ENCODE measurements around the gene HSPA4L. TPM values are rescaled to one million over a fixed set of nuclear protein-coding genes. Genes with fewer than 3 reads are reported as not detected.

HSPA4L gene
- total RNA-seq, 1 experiment from 2014 or later = 5.5 TPM

DNA sequence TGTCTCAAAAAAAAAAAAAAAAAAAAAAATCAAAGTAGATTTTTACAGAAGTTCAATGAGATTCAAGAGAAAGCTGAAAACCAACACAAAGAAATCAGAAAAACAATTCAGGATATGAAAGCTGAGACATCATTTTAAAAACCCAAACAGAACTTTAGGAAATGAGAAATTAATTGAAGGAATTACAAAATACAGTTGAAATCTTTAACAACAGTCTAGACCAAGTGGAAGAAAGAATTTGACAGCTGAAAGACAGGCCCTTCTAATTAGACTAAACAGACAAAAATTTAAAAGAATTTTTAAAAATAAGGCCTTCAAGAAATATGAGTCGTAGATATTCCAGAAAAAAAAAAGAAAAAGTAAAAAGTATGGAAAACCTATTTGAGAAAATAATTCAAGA, 64.6 kb downstream of the HSPA4L start:
- in situ Hi-C loops (cut with HindIII; ENCODE audit: low pct_unique_long_range_greater_than_20kb, low sequenced_read_pairs) = no loop called here
- DNase-seq (ENCODE audit: low read depth, low spot score) = no peak

DNA sequence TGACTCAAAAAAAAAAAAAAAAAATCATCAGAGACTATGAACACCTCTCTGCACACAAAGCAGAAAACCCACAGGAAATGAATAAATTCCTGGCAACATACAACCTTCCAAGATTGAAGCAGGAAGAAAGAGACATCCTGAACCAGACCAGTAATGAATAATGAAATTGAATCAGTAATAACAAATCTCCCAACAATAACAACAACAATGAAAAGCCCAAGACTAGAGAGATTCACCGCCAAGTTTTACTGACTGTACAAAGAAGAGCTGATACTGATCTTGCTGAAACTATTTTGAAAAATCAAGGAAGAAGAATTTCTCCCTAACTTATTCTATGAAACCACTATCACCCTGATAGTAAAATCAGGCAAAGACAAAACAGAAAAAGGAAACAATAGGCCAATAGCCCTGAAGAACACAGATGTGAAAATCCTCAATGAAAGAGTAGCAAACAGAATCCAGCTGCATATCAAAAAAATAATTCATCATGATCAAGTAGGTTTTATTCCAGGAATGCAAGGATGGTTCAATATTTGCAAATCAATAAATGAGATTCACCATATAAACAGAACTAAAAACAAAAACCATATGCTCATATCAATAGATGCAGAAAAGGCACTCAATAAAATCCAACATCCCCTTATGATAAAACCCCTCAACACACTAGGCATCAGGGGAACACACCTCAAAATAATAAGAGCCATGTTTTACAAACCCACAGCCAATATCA, 67.5 kb downstream of the HSPA4L start:
- in situ Hi-C loops (cut with HindIII; ENCODE audit: low pct_unique_long_range_greater_than_20kb, low sequenced_read_pairs) = no loop called here
- no peak for DNase-seq (ENCODE audit: low read depth, low spot score)

DNA sequence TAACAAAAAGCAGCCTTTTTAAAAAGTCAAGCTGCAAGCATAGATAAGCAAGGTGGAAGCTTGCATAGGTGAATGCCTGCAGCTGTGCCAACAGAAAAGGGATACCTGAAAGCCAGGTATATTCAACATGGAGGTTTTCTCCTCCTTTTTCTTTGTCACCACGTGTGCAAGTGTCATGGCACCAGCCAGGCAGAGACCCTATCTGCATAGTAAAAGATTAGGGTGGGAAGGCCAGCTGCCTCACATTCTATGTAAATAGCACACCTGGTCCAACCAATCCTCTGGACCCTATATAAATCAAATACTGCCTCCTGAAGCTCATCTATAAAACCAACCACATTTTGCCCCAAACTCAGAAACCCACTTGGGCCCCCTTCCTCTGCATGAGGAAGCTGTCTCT, 70.5 kb downstream of the HSPA4L start:
- in situ Hi-C loops (cut with HindIII; ENCODE audit: low pct_unique_long_range_greater_than_20kb, low sequenced_read_pairs) = no loop called here

DNA sequence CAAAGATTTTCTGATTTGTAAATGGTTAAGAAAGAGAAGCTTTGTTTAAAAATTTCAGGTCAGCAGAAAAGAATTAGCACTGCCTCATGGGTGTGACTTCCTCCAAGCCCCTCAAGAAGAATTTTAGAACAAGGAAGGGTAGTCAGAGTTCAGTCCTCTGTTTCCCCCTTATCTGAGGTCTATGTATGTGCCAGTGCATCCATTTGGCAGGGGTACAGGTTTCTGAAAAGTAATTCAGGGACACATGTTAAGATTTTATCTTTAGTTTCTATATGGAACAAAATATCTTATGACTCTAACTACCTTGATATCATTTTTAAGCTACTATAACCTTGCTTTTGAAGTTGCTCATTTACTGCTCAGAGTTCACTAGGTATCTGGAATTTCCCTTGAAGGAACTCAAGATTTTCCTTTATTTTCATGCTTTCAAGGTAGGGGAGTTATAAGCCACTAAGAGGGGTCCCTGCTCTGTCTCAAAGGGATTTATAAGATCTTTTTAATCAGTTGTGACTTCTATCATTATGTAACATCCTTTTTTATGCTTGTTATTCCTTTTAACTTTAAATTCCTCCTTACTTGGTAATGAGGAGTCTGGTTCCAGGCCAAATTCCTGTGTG, 74.2 kb downstream of the HSPA4L start:
- DNase-seq (ENCODE audit: low read depth, low spot score) = no peak
- in situ Hi-C loops (cut with HindIII; ENCODE audit: low pct_unique_long_range_greater_than_20kb, low sequenced_read_pairs) = no loop called here

More for the DNA sequence above, 70.5 kb downstream of the HSPA4L start:
- no peak for DNase-seq (ENCODE audit: low read depth, low spot score)

DNA sequence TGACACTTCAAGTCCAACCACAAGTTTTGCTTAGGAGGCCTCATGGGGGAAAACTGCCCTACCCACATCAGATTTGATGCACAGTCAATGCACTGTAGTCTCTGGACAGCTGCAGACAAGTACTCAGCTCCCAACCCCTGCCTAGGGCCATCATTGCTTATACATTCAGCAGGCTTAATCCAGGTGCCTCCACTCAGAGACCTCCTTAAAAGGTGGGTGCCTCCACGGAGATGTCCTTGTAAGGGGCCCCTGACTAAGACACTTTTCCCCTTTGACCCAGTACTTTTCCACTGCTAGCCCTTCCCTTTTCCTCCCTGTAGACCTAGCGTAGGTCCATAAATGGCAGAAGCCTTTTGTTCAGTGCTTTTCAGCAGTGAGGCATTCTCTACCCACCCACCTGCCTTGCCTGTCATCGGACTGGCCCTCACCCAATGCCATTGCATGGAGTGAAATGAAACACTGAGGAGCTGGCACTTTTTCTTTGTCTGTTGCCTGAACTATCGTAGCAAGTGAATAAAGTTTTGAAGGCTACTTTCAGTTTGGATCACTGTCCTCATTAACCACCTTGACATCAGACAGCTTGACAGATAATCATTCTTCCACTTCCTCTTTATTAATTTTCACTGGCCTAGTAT, 74.8 kb downstream of the HSPA4L start:
- no peak for DNase-seq (ENCODE audit: low read depth, low spot score)
- in situ Hi-C loops (cut with HindIII; ENCODE audit: low pct_unique_long_range_greater_than_20kb, low sequenced_read_pairs) = no loop called here

DNA sequence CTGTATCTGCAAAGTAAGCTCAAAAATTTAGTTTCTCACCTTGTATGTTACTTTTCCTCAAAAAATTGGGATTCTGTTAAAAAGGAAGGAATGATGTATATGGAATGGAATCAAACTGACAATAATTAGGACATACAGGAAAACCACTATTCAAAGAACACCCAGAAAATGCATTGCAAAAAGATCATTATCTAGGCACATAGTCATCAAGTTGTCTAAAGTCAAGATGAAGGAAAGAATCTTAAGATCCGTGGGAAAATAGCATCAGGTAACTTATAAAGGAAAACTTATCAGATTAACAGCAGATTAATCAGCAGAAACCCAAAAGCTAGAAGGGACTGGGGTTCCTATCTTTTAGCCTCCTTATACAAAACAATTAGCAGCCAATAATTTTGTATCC, 75.5 kb downstream of the HSPA4L start:
- in situ Hi-C loops (cut with HindIII; ENCODE audit: low pct_unique_long_range_greater_than_20kb, low sequenced_read_pairs) = no loop called here
- DNase-seq (ENCODE audit: low read depth, low spot score) = no peak

DNA sequence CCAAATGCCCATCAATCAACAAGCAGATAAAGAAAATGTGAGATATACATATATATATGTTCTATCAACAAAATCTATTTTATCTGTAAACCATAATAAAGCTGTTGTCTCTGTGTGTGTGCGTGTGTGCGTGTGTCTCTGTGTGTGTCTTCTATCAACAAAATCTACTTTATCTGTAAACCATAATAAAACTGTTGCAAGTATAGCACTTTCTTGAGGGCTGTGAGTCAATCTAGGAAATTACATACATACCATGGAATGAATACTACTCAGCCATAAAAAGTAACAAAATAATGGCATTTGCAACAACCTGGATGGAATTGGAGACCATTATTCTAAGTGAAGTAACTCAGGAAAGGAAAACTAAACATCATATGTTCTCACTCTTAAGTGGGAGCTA, 86.1 kb downstream of the HSPA4L start:
- in situ Hi-C loops (cut with HindIII; ENCODE audit: low pct_unique_long_range_greater_than_20kb, low sequenced_read_pairs) = no loop called here
- no peak for DNase-seq (ENCODE audit: low read depth, low spot score)

DNA sequence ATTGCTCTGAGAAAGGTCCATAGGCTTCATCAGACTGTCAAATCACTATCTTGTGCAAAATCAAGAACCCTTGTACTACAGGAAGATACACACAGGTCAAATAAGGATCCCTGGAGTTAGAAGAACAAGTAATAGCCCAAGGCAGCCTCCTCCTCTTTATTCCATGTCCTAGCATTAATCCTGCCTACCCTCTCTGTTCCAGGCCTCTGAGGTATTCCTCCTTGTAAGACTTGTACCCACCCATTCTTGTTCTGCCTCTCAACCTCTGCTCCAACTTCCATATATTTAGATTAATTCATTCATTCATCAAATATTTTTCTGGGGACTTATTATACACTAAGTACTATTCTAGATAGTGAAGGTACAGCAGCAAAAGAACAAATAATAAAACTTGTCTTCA, 88.2 kb downstream of the HSPA4L start:
- no peak for DNase-seq (ENCODE audit: low read depth, low spot score)

DNA sequence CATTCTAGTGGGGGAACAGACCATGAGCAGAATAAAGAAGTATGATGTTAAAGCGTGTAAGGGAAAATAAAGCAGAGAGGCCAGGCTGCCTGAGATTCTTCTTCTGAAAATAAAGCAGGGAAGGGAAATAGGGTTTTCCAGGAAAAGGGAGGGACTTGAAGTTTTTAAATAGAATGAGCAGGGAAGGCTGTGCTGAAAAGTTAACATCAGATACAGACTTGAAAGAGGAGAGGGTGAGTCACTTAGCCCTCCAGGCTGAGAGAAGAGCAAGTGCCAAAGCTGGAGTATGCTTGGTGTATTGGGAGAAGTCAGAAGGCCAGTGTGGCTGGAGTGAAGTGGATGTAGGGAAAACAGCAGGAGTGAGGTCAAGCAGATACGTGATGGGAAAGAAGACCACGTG, 88.6 kb downstream of the HSPA4L start:
- in situ Hi-C loops (cut with HindIII; ENCODE audit: low pct_unique_long_range_greater_than_20kb, low sequenced_read_pairs) = no loop called here
- peak; percentile 21 for DNase-seq (ENCODE audit: low read depth, low spot score)

More for the DNA sequence above, 88.2 kb downstream of the HSPA4L start:
- in situ Hi-C loops (cut with HindIII; ENCODE audit: low pct_unique_long_range_greater_than_20kb, low sequenced_read_pairs) = no loop called here

DNA sequence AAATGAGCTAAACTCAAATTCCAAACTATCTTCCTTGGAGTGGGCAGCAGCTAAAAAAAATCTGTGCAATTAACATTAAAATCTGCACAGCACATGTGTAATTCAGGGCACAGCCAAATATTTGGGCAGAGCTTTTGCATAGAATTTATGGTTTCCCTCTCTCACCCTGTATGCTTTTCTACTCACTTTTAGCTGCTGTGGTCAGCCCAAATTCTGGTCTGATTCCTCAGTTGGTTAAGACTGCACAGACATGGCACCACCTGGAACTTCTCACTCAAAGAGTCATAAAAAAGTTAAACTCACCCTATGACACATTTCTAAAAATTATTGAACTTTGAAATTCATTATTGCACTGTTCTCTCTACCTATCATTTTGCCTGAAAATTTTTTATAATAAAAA, 93.7 kb downstream of the HSPA4L start:
- in situ Hi-C loops (cut with HindIII; ENCODE audit: low pct_unique_long_range_greater_than_20kb, low sequenced_read_pairs) = no loop called here
- no peak for DNase-seq (ENCODE audit: low read depth, low spot score)

DNA sequence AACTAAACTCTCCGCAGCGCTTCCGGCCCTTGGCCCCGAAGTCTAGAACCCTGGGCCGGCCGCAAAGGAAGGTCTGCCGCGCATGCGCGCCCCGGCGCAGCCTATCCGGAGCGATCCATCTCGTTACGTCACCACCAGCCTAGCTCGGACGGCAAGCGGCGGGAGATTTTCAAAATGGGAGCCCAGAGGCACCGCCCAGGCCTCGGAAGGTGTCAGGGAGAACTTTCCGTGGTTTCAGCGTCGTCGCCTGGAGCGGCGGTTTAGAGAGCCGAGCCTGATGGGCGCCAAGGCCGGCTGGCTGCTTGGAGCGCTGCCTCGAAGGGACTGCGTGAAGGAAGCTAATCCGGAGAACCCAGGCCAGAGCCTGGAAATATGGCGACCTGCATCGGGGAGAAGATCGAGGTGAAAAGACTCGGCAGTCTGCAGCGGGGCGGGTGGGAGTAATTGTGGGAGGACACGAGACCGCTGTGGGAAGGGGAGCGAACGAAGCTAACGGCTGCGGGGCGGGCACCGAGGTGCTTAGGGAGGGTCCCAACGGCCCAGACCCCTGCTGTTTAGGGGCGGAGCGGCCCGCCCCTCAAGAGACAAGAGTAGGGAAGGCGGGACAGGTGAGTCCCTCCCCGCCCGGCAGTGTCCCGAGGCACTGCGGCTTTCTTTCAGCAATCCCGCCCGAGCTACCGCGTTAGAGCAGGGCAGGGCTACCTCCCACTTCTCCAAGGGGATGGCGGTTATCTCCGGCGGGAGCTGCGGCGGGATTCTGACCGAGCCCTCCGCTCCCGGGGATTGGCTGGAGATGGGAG, 98.8 kb downstream of the HSPA4L start, which contains the start of gene PLK4:
TSS of gene PLK4 (plus strand) at position 131 of the 800 bp plus-strand sequence. CDS start at position 373, 242 bp downstream.
- DNase-seq (ENCODE audit: low read depth, low spot score) = peak; percentile 94
- in situ Hi-C loops (cut with HindIII; ENCODE audit: low pct_unique_long_range_greater_than_20kb, low sequenced_read_pairs) = no loop called here

DNA sequence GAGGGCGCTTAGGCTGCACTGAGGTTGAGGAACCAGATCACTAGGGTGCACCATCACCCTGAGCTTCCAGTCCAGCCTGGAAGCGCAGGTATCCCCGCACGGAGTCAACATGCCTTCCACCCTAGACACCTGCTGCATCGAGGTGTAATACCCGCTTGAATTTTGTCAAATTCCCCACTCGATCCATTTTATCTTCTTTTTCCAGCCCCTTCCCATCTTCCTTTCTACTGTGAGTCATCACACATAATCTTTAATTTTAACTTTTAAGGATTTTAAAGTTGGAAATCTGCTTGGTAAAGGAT, 99.4 kb downstream of the HSPA4L start:
- DNase-seq (ENCODE audit: low read depth, low spot score) = no peak
- in situ Hi-C loops (cut with HindIII; ENCODE audit: low pct_unique_long_range_greater_than_20kb, low sequenced_read_pairs) = no loop called here

DNA sequence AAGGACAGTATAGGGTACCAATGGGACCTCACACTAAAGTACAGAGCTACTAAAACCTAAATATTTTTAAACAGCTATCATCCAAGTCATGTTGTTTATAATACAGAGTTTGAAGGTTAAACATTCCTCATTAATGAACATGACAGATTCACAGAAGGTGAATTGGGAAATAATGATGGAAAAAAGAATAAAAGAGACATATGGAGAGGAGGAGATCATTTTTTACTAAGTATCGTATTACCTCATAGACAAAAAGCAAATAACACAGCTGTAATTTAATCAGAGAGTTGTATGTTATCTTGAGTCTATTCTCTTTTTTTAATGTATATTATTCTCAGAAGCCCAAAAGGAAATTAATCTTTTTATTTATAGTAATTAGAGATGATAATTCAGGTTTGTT, 106.4 kb downstream of the HSPA4L start:
- no peak for DNase-seq (ENCODE audit: low read depth, low spot score)
- in situ Hi-C loops (cut with HindIII; ENCODE audit: low pct_unique_long_range_greater_than_20kb, low sequenced_read_pairs) = no loop called here

DNA sequence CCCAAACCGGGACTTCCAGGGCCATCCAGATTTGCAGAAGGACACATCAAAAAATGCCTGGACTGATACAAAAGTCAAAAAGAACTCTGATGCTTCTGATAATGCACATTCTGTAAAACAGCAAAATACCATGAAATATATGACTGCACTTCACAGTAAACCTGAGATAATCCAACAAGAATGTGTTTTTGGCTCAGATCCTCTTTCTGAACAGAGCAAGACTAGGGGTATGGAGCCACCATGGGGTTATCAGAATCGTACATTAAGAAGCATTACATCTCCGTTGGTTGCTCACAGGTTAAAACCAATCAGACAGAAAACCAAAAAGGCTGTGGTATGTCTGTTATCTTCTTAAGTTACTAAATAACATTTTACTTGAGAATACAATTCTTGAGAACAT, 107.8 kb downstream of the HSPA4L start:
- no peak for DNase-seq (ENCODE audit: low read depth, low spot score)
- in situ Hi-C loops (cut with HindIII; ENCODE audit: low pct_unique_long_range_greater_than_20kb, low sequenced_read_pairs) = no loop called here

Other genes starting within 250 kb of the HSPA4L start
- gene INTU, start 149.4 kb upstream of the HSPA4L start, total RNA-seq (2014; rRNA removed; shearing (Covaris generic)) = 2.8 and 3.2 TPM in 2 replicates
- gene SLC25A31, start 51.9 kb upstream of the HSPA4L start, total RNA-seq (2014; rRNA removed; shearing (Covaris generic)) = not detected in 2 replicates
- gene PLK4, start 98.6 kb downstream of the HSPA4L start, total RNA-seq (2014; rRNA removed; shearing (Covaris generic)) = 11.1 and 13.7 TPM in 2 replicates
- gene MFSD8, start 182.9 kb downstream of the HSPA4L start, total RNA-seq (2014; rRNA removed; shearing (Covaris generic)) = 12.7 and 20.5 TPM in 2 replicates
- gene ABHD18, start 183.1 kb downstream of the HSPA4L start, total RNA-seq (2014; rRNA removed; shearing (Covaris generic)) = 4.5 and 5.1 TPM in 2 replicates

Data from SK-MEL-5 (cell line).